Kidney epithelial cell (primary cell): ENCODE data around the gene PEAR1. TPM values are rescaled to one million over a fixed set of nuclear protein-coding genes. Genes with fewer than 3 reads are reported as not detected.

Source experiments
- DNase-seq: peaks from one replicate; pipeline ENCODE4 v3.0.0-alpha.2; 2010; ENCODE audit warnings: low read depth
- H3K27me3 ChIP-seq: 2 replicates; pipeline ENCODE4 v1.6.0; 2011; ENCODE audit warnings: low read length; ENCODE audit not compliant: control insufficient read depth, insufficient read depth
- H3K36me3 ChIP-seq: 2 replicates; pipeline ENCODE4 v1.5.1; 2011; ENCODE audit warnings: low read length; ENCODE audit not compliant: control insufficient read depth, insufficient read depth
- H3K4me3 ChIP-seq: 2 replicates; pipeline ENCODE4 v1.5.1; 2011; ENCODE audit warnings: low read depth, mild to moderate bottlenecking, control low read depth, low read length
- total RNA-seq: library from RNA; depleted of rRNA; stranded (reverse); fragments of >200 nt; gene quantifications from 2 replicates; pipeline ENCODE4 v1.2.3, GENCODE V29; 2015
- TF ChIP-seq, protein P1 (sequence below): IDR thresholded peaks from 2 replicates; pipeline ENCODE4 v1.5.1; 2011; ENCODE audit warnings: mild to moderate bottlenecking, moderate library complexity, low read length, control low read depth, inconsistent platforms; ENCODE audit not compliant: insufficient read depth, poor library complexity, severe bottlenecking

Gene PEAR1
- total RNA-seq, 1 donor from 2014 or later: 10.3 TPM

GRCh38 chr1:156903328-156904091, 10.0 kb downstream of the PEAR1 start:
- TF ChIP-seq, protein P1, sequence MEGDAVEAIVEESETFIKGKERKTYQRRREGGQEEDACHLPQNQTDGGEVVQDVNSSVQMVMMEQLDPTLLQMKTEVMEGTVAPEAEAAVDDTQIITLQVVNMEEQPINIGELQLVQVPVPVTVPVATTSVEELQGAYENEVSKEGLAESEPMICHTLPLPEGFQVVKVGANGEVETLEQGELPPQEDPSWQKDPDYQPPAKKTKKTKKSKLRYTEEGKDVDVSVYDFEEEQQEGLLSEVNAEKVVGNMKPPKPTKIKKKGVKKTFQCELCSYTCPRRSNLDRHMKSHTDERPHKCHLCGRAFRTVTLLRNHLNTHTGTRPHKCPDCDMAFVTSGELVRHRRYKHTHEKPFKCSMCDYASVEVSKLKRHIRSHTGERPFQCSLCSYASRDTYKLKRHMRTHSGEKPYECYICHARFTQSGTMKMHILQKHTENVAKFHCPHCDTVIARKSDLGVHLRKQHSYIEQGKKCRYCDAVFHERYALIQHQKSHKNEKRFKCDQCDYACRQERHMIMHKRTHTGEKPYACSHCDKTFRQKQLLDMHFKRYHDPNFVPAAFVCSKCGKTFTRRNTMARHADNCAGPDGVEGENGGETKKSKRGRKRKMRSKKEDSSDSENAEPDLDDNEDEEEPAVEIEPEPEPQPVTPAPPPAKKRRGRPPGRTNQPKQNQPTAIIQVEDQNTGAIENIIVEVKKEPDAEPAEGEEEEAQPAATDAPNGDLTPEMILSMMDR: no peak
- Histone ChIP-seq H3K4me3 (no peak overlapping the region), H3K36me3 (no peaks in the 10 kb centered on the region), H3K27me3 (no peaks in the 10 kb centered on the region)
- no peak for DNase-seq

DNA sequence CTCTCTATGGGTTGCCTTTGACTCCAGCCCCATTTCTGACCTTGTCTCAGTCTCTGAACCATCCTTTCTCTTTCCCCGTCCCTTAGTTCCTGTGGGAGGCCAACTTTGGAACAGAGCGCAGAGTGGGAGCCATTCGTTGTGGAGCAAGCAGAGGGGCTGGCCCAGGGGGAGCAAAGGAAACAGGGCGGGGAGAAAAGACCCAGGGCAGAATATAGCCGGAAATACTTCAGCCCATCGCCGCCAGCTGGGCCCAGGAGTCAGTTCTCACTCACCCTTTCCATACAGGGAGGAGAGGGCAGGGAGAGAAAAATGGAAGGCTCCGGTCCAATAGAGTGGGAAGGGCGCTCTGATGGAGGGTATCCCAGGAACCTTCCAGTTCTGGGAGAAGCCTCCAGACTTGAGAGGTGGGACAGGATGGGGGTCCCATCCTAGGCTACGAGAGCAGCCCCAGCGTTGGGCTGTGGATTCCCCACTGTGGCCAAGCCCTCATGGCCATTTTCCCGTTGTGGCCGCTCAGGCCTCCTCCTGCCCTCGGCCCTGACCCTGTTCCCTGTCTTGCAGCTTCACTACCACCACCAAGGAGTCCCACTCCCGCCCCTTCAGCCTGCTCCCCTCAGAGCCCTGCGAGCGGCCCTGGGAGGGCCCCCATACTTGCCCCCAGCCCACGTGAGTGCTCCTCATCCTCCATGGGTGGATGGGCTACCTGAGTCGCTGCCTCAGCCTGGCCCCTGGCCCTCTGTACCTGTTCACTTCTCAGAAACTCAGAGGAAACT, 10.9 kb downstream of the PEAR1 start:
- no peak for DNase-seq
- no peak overlapping the region for H3K4me3 ChIP-seq

DNA sequence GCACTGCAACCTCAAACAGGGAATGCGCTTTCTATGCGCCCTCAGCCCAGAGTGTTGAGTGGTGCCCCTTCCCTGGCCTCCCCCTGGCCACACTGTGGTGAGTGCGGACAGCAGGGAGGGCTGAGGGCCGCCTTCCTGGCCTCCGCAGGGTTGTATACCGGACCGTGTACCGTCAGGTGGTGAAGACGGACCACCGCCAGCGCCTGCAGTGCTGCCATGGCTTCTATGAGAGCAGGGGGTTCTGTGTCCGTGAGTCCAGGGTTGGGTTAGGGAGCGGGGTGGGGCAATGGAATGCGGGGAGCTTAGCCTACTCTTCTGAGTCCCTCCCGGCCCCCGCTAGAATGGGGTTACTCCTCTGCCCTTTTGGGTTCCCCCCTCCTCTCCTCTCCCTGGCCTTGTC, 11.7 kb downstream of the PEAR1 start:
- no peak for DNase-seq
- Histone ChIP-seq H3K27me3 (no peaks in the 10 kb centered on the region), H3K36me3 (no peaks in the 10 kb centered on the region), H3K4me3 (no peak overlapping the region)
- TF ChIP-seq, protein P1: no peak

More for the DNA sequence above, 10.9 kb downstream of the PEAR1 start:
- Histone ChIP-seq H3K27me3 (no peaks in the 10 kb centered on the region), H3K36me3 (no peaks in the 10 kb centered on the region)
- TF ChIP-seq, protein P1: no peak

DNA sequence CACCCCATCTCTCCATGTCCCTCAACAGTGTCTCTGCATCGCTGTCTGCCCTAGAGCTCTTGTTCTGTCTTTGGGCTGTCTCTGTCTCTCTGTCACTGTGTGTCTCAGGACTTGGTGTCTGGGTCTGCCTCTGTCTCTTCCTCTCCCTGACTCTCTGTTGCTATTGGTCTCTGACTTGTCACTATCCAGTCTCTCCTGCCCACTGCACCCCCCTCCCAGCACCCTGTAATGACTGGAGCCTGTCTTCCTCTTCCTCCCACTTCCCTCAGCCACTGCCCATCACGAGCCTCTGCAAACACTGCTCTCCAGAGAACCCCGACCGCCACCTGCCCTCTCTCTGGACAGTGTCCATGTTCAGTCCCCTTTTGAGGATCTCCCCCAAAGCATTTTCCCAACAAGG, 12.1 kb downstream of the PEAR1 start:
- TF ChIP-seq, protein P1: no peak
- no peaks in the 10 kb centered on the region for H3K36me3 ChIP-seq
- no peaks in the 10 kb centered on the region for H3K27me3 ChIP-seq
- H3K4me3 ChIP-seq: no peak overlapping the region
- DNase-seq: no peak

- DNase-seq: no peak
- Histone ChIP-seq H3K4me3 (no peak overlapping the region), H3K27me3 (no peaks in the 10 kb centered on the region), H3K36me3 (no peaks in the 10 kb centered on the region)
- TF ChIP-seq, protein P1: no peak
Measured at GRCh38 chr1:156906206-156906906, 12.8 kb downstream of the PEAR1 start.
